ENCODE data around the gene BTBD2.

DNA sequence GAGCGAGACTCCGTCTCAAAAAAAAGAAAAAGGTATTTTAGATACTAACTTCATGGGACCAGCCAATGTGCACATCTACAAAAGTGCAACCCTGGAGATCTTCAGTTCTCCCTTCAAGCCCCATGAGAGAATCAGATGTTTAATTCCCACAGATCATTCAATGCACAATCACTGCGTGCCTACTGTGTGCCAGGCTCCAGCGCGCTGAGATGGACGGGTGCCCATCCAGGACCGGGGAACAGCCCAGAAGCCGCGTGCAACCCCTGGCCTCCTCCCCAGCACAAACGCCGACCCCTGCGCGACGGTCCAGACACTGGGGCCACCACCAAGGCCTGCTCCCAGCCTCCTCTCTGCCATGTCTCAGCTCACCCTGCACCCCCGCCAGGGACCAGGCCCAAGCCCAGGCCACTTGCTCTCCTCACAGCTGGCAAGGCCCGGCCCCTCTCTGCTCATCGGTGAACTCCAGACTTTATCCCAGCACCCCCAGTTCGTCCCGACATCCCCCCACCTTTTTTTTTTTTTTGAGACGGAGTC, 5.3 kb downstream of the BTBD2 start:
- TF ChIP-seq, protein P1, sequence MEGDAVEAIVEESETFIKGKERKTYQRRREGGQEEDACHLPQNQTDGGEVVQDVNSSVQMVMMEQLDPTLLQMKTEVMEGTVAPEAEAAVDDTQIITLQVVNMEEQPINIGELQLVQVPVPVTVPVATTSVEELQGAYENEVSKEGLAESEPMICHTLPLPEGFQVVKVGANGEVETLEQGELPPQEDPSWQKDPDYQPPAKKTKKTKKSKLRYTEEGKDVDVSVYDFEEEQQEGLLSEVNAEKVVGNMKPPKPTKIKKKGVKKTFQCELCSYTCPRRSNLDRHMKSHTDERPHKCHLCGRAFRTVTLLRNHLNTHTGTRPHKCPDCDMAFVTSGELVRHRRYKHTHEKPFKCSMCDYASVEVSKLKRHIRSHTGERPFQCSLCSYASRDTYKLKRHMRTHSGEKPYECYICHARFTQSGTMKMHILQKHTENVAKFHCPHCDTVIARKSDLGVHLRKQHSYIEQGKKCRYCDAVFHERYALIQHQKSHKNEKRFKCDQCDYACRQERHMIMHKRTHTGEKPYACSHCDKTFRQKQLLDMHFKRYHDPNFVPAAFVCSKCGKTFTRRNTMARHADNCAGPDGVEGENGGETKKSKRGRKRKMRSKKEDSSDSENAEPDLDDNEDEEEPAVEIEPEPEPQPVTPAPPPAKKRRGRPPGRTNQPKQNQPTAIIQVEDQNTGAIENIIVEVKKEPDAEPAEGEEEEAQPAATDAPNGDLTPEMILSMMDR (IDR thresholded peaks at IDR 0.05): no peak
- no peak for TF ChIP-seq POLR2A (IDR thresholded peaks at IDR 0.05)

All from adrenal gland (tissue), 5 donors.